Measurements from ENCODE around the gene NKAIN2. TPM values are rescaled to one million over a fixed set of nuclear protein-coding genes. Genes with fewer than 3 reads are reported as not detected.

NKAIN2 gene
- total RNA-seq, 1 experiment from 2014 or later = not detected

DNA sequence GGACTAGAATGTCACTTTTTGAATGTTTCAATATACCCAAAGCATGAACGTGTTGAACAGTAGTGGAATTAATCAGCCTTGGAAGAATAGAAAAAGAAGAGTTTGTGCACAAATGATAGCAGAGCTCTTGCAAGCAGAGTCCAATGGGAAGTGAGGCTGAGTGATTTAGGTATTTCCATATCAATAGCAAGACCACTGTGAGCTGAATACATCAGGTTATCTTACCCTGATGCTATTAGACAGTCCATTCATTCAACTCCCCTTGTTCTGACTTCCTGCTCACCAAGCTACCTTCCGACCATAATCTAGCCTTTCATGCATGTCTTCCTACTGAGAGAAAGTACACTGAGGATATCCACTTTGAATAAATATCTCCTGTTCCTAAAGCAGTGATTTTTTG, 809.4 kb downstream of the NKAIN2 start:
- H3K9me3 Mint-ChIP-seq (ENCODE audit: low read depth, unreplicated experiment) = peaks cover 2% of the 10 kb centered on the region
- H3K27me3 Mint-ChIP-seq (ENCODE audit: unreplicated experiment) = no peaks in the 10 kb centered on the region
- no peak overlapping the region for H3K4me3 Mint-ChIP-seq (ENCODE audit: low read depth, unreplicated experiment)
- BruUV-seq (replicated peaks) = no TSS peak
- H3K27ac Mint-ChIP-seq (ENCODE audit: unreplicated experiment) = no peak overlapping the region
- H3K4me1 Mint-ChIP-seq (ENCODE audit: low read depth, unreplicated experiment) = no peaks in the 10 kb centered on the region
- DNase-seq = no peak
- intact Hi-C loops (cut with micrococcal nuclease; ENCODE audit: unreplicated experiment) = no loop called here
- TF ChIP-seq, protein P1, sequence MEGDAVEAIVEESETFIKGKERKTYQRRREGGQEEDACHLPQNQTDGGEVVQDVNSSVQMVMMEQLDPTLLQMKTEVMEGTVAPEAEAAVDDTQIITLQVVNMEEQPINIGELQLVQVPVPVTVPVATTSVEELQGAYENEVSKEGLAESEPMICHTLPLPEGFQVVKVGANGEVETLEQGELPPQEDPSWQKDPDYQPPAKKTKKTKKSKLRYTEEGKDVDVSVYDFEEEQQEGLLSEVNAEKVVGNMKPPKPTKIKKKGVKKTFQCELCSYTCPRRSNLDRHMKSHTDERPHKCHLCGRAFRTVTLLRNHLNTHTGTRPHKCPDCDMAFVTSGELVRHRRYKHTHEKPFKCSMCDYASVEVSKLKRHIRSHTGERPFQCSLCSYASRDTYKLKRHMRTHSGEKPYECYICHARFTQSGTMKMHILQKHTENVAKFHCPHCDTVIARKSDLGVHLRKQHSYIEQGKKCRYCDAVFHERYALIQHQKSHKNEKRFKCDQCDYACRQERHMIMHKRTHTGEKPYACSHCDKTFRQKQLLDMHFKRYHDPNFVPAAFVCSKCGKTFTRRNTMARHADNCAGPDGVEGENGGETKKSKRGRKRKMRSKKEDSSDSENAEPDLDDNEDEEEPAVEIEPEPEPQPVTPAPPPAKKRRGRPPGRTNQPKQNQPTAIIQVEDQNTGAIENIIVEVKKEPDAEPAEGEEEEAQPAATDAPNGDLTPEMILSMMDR (IDR thresholded peaks at IDR 0.05; ENCODE audit: unreplicated experiment) = no peak
- CTCF ChIA-PET = no interaction called here
- no peaks in the 10 kb centered on the region for H3K36me3 Mint-ChIP-seq (ENCODE audit: insufficient read depth, unreplicated experiment)

DNA sequence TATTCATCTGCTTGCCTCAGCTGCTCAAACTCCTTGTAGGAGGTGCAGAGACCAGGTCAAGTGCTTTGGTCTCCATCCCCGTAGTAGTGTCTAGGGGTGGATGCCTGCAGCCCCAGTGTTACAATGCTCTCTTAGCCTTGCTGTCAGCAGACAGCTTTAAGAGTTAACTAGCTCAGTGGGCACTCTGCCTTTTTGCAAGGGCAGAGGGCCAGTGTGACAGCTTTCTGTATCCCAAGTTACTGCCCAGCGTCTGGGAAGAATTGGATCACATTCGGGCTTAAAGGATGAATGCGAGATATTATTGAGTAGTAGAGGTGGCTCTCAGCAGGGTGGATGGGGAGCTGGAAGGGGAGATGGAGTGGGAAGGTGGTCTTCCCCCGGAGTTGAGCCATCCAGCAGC, 818.7 kb downstream of the NKAIN2 start:
- Mint-ChIP-seq H3K4me3 (ENCODE audit: low read depth, unreplicated experiment) (no peak overlapping the region), H3K27me3 (ENCODE audit: unreplicated experiment) (no peaks in the 10 kb centered on the region), H3K36me3 (ENCODE audit: insufficient read depth, unreplicated experiment) (no peaks in the 10 kb centered on the region), H3K27ac (ENCODE audit: unreplicated experiment) (no peak overlapping the region), H3K9me3 (ENCODE audit: low read depth, unreplicated experiment) (no peaks in the 10 kb centered on the region), H3K4me1 (ENCODE audit: low read depth, unreplicated experiment) (no peaks in the 10 kb centered on the region)
- intact Hi-C loops (cut with micrococcal nuclease; ENCODE audit: unreplicated experiment) = no loop called here
- TF ChIP-seq, protein P1 (IDR thresholded peaks at IDR 0.05; ENCODE audit: unreplicated experiment) = no peak
- CTCF ChIA-PET = no interaction called here
- no TSS peak for BruUV-seq (replicated peaks)
- DNase-seq = no peak

DNA sequence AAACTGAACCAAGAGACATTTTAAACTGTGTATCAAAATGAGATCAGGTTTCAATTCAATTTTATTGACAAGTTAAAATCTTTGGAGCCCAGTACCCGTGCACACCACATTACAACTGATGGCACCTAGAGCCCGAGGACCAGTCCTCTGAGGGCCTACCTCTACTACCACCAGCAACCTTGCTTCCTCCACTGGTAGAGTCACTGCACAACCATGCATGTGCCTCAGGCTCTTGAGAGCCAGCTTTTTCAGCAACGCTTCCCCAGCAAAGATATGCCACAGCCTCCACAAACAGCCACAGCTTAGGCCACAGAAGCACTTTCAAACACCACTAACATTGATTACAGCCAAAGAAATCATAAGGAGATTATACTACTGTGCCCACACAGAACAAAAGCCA, 830.0 kb downstream of the NKAIN2 start:
- Mint-ChIP-seq H3K27me3 (ENCODE audit: unreplicated experiment) (no peaks in the 10 kb centered on the region), H3K27ac (ENCODE audit: unreplicated experiment) (no peak overlapping the region), H3K9me3 (ENCODE audit: low read depth, unreplicated experiment) (peaks cover 4% of the 10 kb centered on the region), H3K4me1 (ENCODE audit: low read depth, unreplicated experiment) (no peaks in the 10 kb centered on the region), H3K36me3 (ENCODE audit: insufficient read depth, unreplicated experiment) (no peaks in the 10 kb centered on the region), H3K4me3 (ENCODE audit: low read depth, unreplicated experiment) (no peak overlapping the region)
- intact Hi-C loops (cut with micrococcal nuclease; ENCODE audit: unreplicated experiment) = no loop called here
- TF ChIP-seq, protein P1 (IDR thresholded peaks at IDR 0.05; ENCODE audit: unreplicated experiment) = no peak
- CTCF ChIA-PET = no interaction called here
- no peak for DNase-seq
- no TSS peak for BruUV-seq (replicated peaks)

DNA sequence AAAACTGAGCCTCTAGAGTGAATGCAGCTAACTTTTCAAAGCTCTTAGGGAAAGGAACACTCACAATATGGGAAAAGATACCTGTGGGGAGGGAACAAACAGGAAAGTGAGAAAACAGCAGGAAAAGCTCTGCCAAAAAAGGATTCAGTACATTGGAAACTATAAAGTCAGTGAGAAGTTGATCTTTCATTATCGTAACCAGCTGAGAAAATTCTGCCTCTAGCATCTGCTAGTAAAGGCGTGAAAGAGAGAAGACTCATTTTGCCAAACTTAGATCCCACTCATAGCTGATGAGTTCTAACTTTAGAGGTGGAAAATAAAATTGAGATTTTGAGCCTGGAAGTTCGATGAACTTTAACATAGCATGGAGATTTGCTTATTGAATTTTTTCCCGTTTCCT, 836.8 kb downstream of the NKAIN2 start:
- intact Hi-C loops (cut with micrococcal nuclease; ENCODE audit: unreplicated experiment) = no loop called here
- BruUV-seq (replicated peaks) = no TSS peak
- Mint-ChIP-seq H3K36me3 (ENCODE audit: insufficient read depth, unreplicated experiment) (no peaks in the 10 kb centered on the region), H3K9me3 (ENCODE audit: low read depth, unreplicated experiment) (no peaks in the 10 kb centered on the region), H3K4me3 (ENCODE audit: low read depth, unreplicated experiment) (no peak overlapping the region), H3K27ac (ENCODE audit: unreplicated experiment) (no peak overlapping the region), H3K4me1 (ENCODE audit: low read depth, unreplicated experiment) (no peaks in the 10 kb centered on the region), H3K27me3 (ENCODE audit: unreplicated experiment) (no peaks in the 10 kb centered on the region)
- DNase-seq = no peak
- CTCF ChIA-PET = no interaction called here
- TF ChIP-seq, protein P1 (IDR thresholded peaks at IDR 0.05; ENCODE audit: unreplicated experiment) = no peak

DNA sequence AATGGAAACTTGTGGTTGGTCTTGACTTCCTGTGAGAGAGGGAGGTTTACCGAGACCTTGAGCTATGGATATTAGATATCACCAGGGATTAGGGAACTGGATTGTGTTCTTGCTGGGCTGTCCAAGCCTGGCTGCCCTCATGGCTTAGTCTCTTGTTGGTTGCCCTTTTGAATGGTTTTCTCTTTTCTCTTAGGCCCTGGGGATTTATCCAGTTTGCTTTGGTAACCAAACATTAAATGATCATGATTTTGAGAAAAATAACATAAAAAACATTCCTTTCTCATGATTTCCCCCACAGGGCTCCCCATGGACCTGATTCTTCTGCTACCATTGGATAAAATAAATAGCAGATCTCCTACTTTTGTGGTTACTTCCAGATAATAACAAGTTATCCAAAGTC, 852.2 kb downstream of the NKAIN2 start:
- Mint-ChIP-seq H3K27ac (ENCODE audit: unreplicated experiment) (no peak overlapping the region), H3K9me3 (ENCODE audit: low read depth, unreplicated experiment) (no peaks in the 10 kb centered on the region), H3K36me3 (ENCODE audit: insufficient read depth, unreplicated experiment) (no peaks in the 10 kb centered on the region), H3K4me1 (ENCODE audit: low read depth, unreplicated experiment) (no peaks in the 10 kb centered on the region), H3K4me3 (ENCODE audit: low read depth, unreplicated experiment) (no peak overlapping the region), H3K27me3 (ENCODE audit: unreplicated experiment) (no peaks in the 10 kb centered on the region)
- intact Hi-C loops (cut with micrococcal nuclease; ENCODE audit: unreplicated experiment) = no loop called here
- TF ChIP-seq, protein P1 (IDR thresholded peaks at IDR 0.05; ENCODE audit: unreplicated experiment) = no peak
- no peak for DNase-seq
- CTCF ChIA-PET = no interaction called here
- no TSS peak for BruUV-seq (replicated peaks)

All from Calu3 (cell line).